RWPE1 (cell line): ENCODE data around the gene METTL4.
A peak's percentile ranks its signal among the peaks of the same experiment; 100 is the strongest.

Source experiments
- CTCF ChIA-PET: fragments of 350-600 bp; sonication (Branson Sonifier 250); formaldehyde crosslinking; extraction: SDS; loops from one replicate; lab custom pipeline; 2021; lab: Yijun Ruan, JAX
- POLR2A ChIA-PET: fragments of 400-600 bp; formaldehyde crosslinking; extraction: SDS; loops from one replicate; lab custom pipeline; 2020; ENCODE audit warnings: antibody characterized with exemption; ENCODE audit not compliant: low non-redundant PET; lab: Yijun Ruan, JAX
- DNase-seq: peaks from one replicate; pipeline ENCODE4 v3.0.0; 2012; ENCODE audit warnings: low spot score
- H3K27ac ChIP-seq: fragments of 450-650 bp; 2 replicates; pipeline ENCODE4 v1.5.1; 2017
- TF ChIP-seq, protein P1 (sequence below): fragments of 450-650 bp; conservative IDR thresholded peaks from 2 replicates; pipeline ENCODE4 v1.5.1; 2017; ENCODE audit warnings: low read depth, mild to moderate bottlenecking

The METTL4 gene

DNA sequence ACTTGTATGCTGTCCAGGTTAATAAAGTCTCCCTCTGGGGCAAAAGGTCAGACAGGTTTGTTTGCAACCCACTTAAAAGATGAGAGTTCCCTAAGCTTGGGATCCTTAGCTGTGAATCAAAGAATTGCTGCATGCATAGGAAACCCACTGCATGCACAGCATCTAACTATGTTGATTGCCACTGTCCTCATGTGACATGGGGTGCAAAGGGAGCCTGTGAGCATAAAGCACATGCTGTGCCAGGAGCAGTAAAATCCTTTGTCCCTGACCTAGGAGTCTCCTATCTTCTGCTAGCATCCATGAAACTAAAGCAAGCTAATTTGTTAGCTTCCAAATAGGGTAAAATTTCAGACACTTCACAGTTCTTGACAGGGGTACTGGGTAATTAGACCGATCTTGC lies 13.8 kb downstream of the METTL4 start:
- H3K27ac ChIP-seq, result no peak overlapping the region
- no peak for DNase-seq
- TF ChIP-seq, protein P1, sequence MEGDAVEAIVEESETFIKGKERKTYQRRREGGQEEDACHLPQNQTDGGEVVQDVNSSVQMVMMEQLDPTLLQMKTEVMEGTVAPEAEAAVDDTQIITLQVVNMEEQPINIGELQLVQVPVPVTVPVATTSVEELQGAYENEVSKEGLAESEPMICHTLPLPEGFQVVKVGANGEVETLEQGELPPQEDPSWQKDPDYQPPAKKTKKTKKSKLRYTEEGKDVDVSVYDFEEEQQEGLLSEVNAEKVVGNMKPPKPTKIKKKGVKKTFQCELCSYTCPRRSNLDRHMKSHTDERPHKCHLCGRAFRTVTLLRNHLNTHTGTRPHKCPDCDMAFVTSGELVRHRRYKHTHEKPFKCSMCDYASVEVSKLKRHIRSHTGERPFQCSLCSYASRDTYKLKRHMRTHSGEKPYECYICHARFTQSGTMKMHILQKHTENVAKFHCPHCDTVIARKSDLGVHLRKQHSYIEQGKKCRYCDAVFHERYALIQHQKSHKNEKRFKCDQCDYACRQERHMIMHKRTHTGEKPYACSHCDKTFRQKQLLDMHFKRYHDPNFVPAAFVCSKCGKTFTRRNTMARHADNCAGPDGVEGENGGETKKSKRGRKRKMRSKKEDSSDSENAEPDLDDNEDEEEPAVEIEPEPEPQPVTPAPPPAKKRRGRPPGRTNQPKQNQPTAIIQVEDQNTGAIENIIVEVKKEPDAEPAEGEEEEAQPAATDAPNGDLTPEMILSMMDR, result no peak
- ChIA-PET POLR2A (no interaction called here), CTCF (interaction anchor here (0.5 to 0.6 kb wide), 2 partner anchors 14 to 712 kb away, joined by 3 read pairs; partner anchors contain the start of genes METTL4 and NDC80)

DNA sequence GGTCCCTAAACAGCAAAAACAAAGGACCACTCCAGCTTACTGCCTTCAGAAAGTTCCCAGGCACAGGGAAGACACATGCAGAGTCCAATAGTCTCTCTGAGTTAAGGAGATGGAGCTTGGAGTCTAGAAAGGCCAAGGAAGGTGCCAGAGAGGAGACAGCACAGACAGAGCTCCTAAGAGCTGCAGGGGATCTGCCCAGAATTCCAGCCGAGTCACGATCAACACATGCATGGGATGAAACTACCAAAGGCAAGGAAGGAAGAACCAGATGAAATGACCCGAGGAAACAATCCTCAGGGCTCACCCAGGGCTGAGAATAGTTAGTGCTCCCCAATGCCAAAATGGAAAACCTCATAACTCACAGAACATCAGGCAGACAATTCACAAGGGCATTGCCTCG lies 15.4 kb downstream of the METTL4 start:
- CTCF ChIA-PET, result no interaction called here
- DNase-seq, result no peak
- POLR2A ChIA-PET, result no interaction called here
- H3K27ac ChIP-seq, result no peak overlapping the region
- TF ChIP-seq, protein P1, result no peak

DNA sequence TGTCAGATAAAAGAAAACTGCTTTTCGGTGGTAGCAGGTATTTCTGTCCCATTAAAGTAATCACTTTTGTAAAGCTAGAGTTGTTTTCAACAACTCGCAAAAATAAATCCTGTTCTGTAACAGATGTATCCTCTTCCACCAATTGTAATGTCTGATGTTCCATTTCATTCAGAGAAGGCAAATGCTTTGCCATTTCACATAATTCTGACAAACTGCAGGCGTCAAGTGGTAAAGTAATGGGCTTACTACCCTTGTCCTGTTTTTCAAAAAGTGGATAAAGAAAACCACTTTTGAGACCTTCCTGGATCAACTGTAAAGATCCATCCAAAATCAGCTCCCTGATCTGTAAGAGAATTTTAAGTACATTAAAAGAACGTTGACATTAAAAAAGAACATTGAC lies 16.6 kb downstream of the METTL4 start:
- no peak for DNase-seq
- no peak overlapping the region for H3K27ac ChIP-seq
- ChIA-PET POLR2A (no interaction called here), CTCF (interaction anchor here (0.7 kb wide), 1 partner anchor 62 kb away, joined by 3 read pairs; no protein-coding TSS in a partner anchor)
- TF ChIP-seq, protein P1, result no peak

DNA sequence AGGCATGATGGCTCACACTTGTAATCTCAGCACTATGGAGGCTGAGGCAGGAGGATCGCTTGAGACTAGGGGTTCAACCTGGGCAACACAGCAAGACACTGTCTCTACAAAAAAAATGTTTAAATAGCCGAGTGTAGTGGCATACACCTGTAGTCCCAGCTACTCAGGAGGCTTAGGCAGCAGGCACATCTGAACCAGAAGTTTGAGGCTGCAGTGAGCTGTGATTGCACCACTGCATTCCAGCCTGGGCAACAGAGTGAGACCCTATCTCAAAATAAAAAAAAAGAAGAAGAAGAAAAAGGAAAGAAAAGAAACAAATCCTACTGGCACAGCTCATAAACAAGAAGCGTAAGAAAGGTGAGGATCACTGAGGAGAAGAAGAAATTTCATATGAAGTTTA lies 19.9 kb downstream of the METTL4 start:
- H3K27ac ChIP-seq, result no peak overlapping the region
- TF ChIP-seq, protein P1, result no peak
- ChIA-PET CTCF (interaction anchor here (0.6 kb wide), 1 partner anchor 1663 kb away, joined by 3 read pairs; no protein-coding TSS in a partner anchor), POLR2A (no interaction called here)
- DNase-seq, result no peak

DNA sequence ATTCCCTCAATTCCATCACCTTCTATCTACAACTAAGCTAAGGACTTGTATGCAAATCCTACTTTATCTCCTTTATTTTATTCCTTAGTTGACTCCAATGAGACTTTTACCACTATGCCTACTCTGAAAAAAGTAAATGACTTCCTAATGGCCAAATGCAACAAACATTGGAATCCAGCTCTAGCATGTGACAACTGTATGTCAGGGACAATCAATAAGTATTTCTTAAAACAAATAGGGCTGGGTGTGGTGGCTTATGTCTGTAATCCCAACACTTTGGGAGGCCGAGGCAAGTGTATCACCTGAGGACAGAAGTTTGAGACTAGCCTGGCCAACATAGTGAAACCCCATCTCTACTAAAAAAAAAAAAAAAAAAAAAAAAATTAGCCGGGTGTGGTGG lies 21.8 kb downstream of the METTL4 start:
- ChIA-PET CTCF (no interaction called here), POLR2A (no interaction called here)
- no peak for DNase-seq
- no peak overlapping the region for H3K27ac ChIP-seq
- TF ChIP-seq, protein P1, result no peak

DNA sequence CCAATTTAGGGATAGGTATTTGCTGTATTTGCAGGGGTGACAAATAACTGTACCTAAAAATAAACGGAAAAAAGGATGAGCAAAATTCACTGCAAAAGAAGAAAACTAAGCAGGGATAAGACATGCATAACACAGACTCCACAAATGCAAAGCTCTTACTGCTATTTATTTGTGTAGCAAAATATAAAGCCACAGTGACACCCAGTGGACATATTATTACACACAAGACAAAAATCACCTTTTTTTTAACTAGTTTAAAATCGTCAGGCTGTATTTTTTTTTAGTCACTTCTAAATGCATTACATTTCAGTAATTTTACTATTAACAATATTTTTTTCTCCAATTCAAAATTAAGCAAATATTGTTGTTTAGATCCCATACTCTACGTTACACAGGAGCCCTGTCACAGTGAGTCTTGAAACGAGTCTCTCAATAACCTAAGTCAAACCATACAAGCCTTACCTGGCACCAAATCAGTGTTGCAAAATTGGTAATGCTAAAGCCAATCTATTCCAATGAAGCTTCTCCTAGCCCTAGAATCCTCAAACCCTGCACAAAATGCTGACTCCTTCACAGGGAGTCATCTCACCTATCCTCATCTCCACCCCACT lies 23.7 kb downstream of the METTL4 start:
- ChIA-PET CTCF (interaction anchor here (0.5 to 1.3 kb wide), 13 partner anchors 18 to 1835 kb away, joined by 3 to 8 read pairs (median 3); no protein-coding TSS in a partner anchor), POLR2A (no interaction called here)
- TF ChIP-seq, protein P1, result peak; percentile 68
- no peak overlapping the region for H3K27ac ChIP-seq
- DNase-seq, result peak; percentile 27
